OCI-LY7 (cell line): ENCODE data around the gene TRIM52. TPM values are rescaled to one million over a fixed set of nuclear protein-coding genes. Genes with fewer than 3 reads are reported as not detected.

ENCODE experiments used
- BruUV-seq: library from RNA; stranded (reverse); fragments of 400-500 nt; replicated peaks from 2 replicates; lab custom pipeline; 2021; lab: Mats Ljungman, UMichigan
- CTCF ChIA-PET: fragments of 300-600 bp; sonication (Branson Sonifier 250); formaldehyde crosslinking; loops from one replicate; lab custom pipeline; 2022; ENCODE audit warnings: antibody characterized with exemption; ENCODE audit not compliant: unreplicated experiment; lab: Charles Lee
- POLR2A ChIA-PET: fragments of 300-600 bp; sonication (Branson Sonifier 250); formaldehyde crosslinking; loops from one replicate; lab custom pipeline; 2022; ENCODE audit warnings: antibody characterized with exemption; lab: Charles Lee
- DNase-seq: peaks from one replicate; pipeline ENCODE4 v3.0.0-alpha.2; 2015; ENCODE audit warnings: low spot score
- H2AFZ ChIP-seq: fragments of 200-600 bp; sonication (generic), shearing (Covaris generic); 2 replicates; pipeline ENCODE4 v1.6.1; 2014; ENCODE audit warnings: mild to moderate bottlenecking, antibody characterized with exemption, low read length, moderate library complexity
- H3K27ac ChIP-seq: fragments of 200-600 bp; sonication (generic); 2 replicates; pipeline ENCODE4 v1.5.1; 2014; ENCODE audit warnings: mixed run types, low read depth, mild to moderate bottlenecking, moderate library complexity, low read length, inconsistent platforms; ENCODE audit not compliant: poor library complexity, severe bottlenecking
- H3K36me3 ChIP-seq: fragments of 200-600 bp; sonication (generic); 2 replicates; pipeline ENCODE4 v1.6.1; 2014; ENCODE audit warnings: mild to moderate bottlenecking, antibody characterized with exemption, low read length, moderate library complexity, mixed read lengths; ENCODE audit not compliant: insufficient read depth
- H3K4me1 ChIP-seq: fragments of 200-600 bp; sonication (generic); 2 replicates; pipeline ENCODE4 v1.5.1; 2014; ENCODE audit warnings: mild to moderate bottlenecking, low read length; ENCODE audit not compliant: insufficient read depth, poor library complexity, severe bottlenecking
- H3K4me2 ChIP-seq: fragments of 200-600 bp; sonication (generic); 2 replicates; pipeline ENCODE4 v1.6.1; 2014; ENCODE audit warnings: mild to moderate bottlenecking, low read length
- H3K4me3 ChIP-seq: fragments of 200-600 bp; sonication (generic); 2 replicates; pipeline ENCODE4 v1.5.1; 2014; ENCODE audit warnings: mild to moderate bottlenecking, low read depth, low read length; ENCODE audit not compliant: poor library complexity, severe bottlenecking
- H3K79me2 ChIP-seq: fragments of 200-600 bp; sonication (generic); 2 replicates; pipeline ENCODE4 v1.6.1; 2016; ENCODE audit warnings: low read depth, mild to moderate bottlenecking, low read length, moderate library complexity, mixed read lengths; ENCODE audit not compliant: insufficient read depth
- H3K9me2 ChIP-seq: fragments of 200-600 bp; sonication (generic); 2 replicates; pipeline ENCODE4 v1.6.1; 2016; ENCODE audit warnings: mild to moderate bottlenecking, low read length, mixed read lengths; ENCODE audit not compliant: insufficient read depth
- H3K9me3 ChIP-seq: fragments of 200-600 bp; sonication (generic); 2 replicates; pipeline ENCODE4 v1.6.1; 2014; ENCODE audit warnings: mild to moderate bottlenecking, mixed run types, low read length, mixed read lengths
- H4K20me1 ChIP-seq: fragments of 200-600 bp; sonication (generic); 2 replicates; pipeline ENCODE4 v1.6.1; 2014; ENCODE audit warnings: mild to moderate bottlenecking, antibody characterized with exemption, low read length, moderate library complexity, mixed read lengths; ENCODE audit not compliant: insufficient read depth
- EZH2phosphoT487 ChIP-seq: fragments of 200-600 bp; sonication (generic); IDR thresholded peaks from 2 replicates; pipeline ENCODE4 v1.6.1; 2018; ENCODE audit warnings: low read depth, borderline replicate concordance, mild to moderate bottlenecking, mixed run types, antibody characterized with exemption, low read length, moderate library complexity, mixed read lengths
- intact Hi-C: fragments of 100-400 bp; cut with micrococcal nuclease; formaldehyde crosslinking; loops from one replicate; pipeline ENCODE4 v1.10.0; 2022; ENCODE audit not compliant: unreplicated experiment
- total RNA-seq, 2 experiments: library from RNA; depleted of rRNA in 1 of 2; stranded (reverse); fragments of >200 nt in 1 of 2; shearing (Covaris generic) in 1 of 2; gene quantifications; 2 replicates each; pipeline ENCODE4 v1.2.3, GENCODE V29; 2014 to 2022
- TF ChIP-seq, protein P1 (sequence below): fragments of 200-600 bp; sonication (generic); conservative IDR thresholded peaks from 2 replicates; pipeline ENCODE4 v1.5.1; 2014; ENCODE audit warnings: mild to moderate bottlenecking, antibody characterized with exemption, low read length, moderate library complexity, mixed read lengths

TRIM52 gene
- total RNA-seq, 2 experiments from 2014 or later: 16.1 to 33.5 TPM

DNA sequence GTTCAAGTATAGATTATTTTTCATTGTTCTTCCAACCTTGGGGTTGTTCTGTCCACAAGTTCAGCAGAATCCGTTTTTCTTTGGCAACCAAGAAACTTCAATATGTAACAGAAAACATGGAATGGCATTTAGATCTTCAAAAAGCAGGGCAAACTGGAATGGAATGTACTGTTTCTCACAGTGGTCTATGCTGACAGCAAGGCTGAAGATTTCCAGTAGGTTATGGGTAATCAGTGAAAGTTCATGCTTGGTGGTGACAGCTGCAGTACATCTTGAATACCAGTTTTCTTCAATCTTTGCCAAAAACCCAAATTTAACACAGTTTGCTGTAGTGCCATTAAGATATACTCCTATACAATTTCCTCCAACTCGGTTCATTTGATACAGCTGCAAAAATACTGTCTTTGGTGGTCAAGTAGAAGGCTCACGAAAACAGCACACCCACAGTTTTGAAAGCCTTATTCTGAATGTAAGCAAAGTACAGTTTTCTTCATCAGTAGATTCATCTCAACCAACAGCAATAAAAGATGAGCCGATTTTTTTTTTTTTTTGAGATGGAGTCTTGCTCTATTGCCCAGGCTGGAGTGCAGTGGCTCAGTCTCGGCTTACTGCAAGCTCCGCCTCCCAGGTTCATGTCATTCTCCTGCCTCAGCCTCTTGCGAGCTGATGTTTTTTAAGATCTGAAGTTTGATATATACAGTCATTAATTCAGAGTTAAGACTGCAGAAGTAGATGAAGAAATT, 4.9 kb downstream of the TRIM52 start:
- Histone ChIP-seq H3K4me2 (peak overlapping the region; percentile 86), H3K27ac (no peak overlapping the region), H3K4me3 (no peak overlapping the region), H3K9me3 (no peaks in the 10 kb centered on the region), H2AFZ (no peak overlapping the region), H3K79me2 (peaks cover 86% of the 10 kb centered on the region), H3K36me3 (peaks cover 57% of the 10 kb centered on the region), H4K20me1 (peaks cover 27% of the 10 kb centered on the region; the same call in 1 of the 2 replicates), H3K9me2 (no peaks in the 10 kb centered on the region), H3K4me1 (peaks cover 38% of the 10 kb centered on the region)
- TF ChIP-seq, protein P1, sequence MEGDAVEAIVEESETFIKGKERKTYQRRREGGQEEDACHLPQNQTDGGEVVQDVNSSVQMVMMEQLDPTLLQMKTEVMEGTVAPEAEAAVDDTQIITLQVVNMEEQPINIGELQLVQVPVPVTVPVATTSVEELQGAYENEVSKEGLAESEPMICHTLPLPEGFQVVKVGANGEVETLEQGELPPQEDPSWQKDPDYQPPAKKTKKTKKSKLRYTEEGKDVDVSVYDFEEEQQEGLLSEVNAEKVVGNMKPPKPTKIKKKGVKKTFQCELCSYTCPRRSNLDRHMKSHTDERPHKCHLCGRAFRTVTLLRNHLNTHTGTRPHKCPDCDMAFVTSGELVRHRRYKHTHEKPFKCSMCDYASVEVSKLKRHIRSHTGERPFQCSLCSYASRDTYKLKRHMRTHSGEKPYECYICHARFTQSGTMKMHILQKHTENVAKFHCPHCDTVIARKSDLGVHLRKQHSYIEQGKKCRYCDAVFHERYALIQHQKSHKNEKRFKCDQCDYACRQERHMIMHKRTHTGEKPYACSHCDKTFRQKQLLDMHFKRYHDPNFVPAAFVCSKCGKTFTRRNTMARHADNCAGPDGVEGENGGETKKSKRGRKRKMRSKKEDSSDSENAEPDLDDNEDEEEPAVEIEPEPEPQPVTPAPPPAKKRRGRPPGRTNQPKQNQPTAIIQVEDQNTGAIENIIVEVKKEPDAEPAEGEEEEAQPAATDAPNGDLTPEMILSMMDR: no peak
- no peak for TF ChIP-seq EZH2phosphoT487
- CTCF ChIA-PET: no interaction called here
- no peak for DNase-seq
- BruUV-seq: TSS peak; percentile 38
- intact Hi-C loops: no loop called here
- POLR2A ChIA-PET: interaction anchor here (0.7 to 1.1 kb wide), 3 partner anchors 9 to 13 kb away, joined by 3 to 7 read pairs (median 4); partner anchors contain the start of gene RACK1

DNA sequence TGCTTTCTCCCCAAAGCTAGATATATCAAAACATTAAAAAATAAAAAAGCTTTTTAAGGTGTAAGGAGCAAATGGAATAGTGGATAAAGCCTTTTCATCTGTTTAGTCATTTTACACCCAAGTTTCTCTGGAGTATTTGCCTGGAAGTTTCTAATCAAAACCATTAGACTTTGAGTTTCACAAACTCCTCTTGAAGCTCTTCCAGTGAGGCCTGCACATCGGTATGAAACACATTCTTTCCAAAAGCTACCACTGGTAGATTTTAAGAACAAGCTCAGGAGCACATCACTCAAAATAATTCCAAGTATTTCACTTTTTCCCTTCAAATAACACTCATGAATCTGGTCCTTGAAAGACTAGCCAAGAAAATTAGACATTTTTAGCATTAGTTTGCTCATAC, 5.7 kb downstream of the TRIM52 start:
- Histone ChIP-seq H3K36me3 (peaks cover 62% of the 10 kb centered on the region), H3K4me2 (0 out of 2 replicates have a peak overlapping the region, but pooled peaks have one; percentile 4), H3K9me2 (no peaks in the 10 kb centered on the region), H3K4me3 (no peak overlapping the region), H3K4me1 (peaks cover 38% of the 10 kb centered on the region), H2AFZ (no peak overlapping the region), H4K20me1 (peaks cover 27% of the 10 kb centered on the region; the same call in 1 of the 2 replicates), H3K9me3 (no peaks in the 10 kb centered on the region), H3K79me2 (peaks cover 86% of the 10 kb centered on the region), H3K27ac (no peak overlapping the region)
- intact Hi-C loops: no loop called here
- BruUV-seq: no TSS peak
- ChIA-PET POLR2A (interaction anchor here (0.7 to 0.9 kb wide), 5 partner anchors 9 to 70 kb away, joined by 3 to 4 read pairs (median 3); partner anchors contain the start of gene RACK1), CTCF (no interaction called here)
- DNase-seq: no peak
- no peak for TF ChIP-seq EZH2phosphoT487
- TF ChIP-seq, protein P1: no peak

DNA sequence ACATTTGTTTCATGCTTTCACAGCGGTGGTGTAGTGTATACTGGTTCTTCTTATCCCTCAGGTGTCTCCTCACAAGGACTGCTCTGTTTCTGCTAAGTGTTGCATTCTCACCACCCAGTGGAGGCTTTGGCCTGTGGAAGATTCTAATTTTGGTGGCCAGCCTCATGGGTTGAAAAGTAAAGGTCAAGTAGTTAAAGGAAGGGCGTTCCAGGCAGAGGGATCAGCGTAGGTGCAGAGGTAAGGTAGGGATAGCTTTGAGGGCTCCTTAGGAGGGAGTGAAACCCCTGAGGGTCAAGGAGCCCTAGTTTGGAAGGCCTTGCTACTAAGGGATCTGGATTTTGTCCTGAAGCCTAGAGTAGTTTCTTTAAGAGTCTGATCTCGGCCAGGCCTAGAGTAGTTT, 12.7 kb downstream of the TRIM52 start:
- POLR2A ChIA-PET: interaction anchor here (1.0 to 1.3 kb wide), 3 partner anchors 10 to 56 kb away, joined by 3 to 5 read pairs (median 5); partner anchors contain the start of gene TRIM52

More for the DNA sequence above, 12.7 kb downstream of the TRIM52 start:
- Histone ChIP-seq H3K79me2 (peaks cover 80% of the 10 kb centered on the region), H3K4me2 (peak overlapping the region; percentile 98), H3K36me3 (peaks cover 18% of the 10 kb centered on the region), H3K27ac (peak overlapping the region; percentile 51), H2AFZ (no peak overlapping the region), H4K20me1 (no peaks in the 10 kb centered on the region), H3K4me3 (peak overlapping the region; percentile 89), H3K9me2 (no peaks in the 10 kb centered on the region), H3K9me3 (no peaks in the 10 kb centered on the region), H3K4me1 (peaks cover 54% of the 10 kb centered on the region)
- CTCF ChIA-PET: no interaction called here
- intact Hi-C loops: loop anchor here (5.0 kb wide), 1 partner anchor 196 kb away; no protein-coding TSS in a partner anchor
- TF ChIP-seq EZH2phosphoT487: no peak
- TF ChIP-seq, protein P1: no peak
- TSS peak; percentile 3 for BruUV-seq
- no peak for DNase-seq
